ENCODE data around the gene HES3. TPM values are rescaled to one million over a fixed set of nuclear protein-coding genes. Genes with fewer than 3 reads are reported as not detected.

The HES3 gene
- total RNA-seq, 1 donor from 2014 or later, result not detected

DNA sequence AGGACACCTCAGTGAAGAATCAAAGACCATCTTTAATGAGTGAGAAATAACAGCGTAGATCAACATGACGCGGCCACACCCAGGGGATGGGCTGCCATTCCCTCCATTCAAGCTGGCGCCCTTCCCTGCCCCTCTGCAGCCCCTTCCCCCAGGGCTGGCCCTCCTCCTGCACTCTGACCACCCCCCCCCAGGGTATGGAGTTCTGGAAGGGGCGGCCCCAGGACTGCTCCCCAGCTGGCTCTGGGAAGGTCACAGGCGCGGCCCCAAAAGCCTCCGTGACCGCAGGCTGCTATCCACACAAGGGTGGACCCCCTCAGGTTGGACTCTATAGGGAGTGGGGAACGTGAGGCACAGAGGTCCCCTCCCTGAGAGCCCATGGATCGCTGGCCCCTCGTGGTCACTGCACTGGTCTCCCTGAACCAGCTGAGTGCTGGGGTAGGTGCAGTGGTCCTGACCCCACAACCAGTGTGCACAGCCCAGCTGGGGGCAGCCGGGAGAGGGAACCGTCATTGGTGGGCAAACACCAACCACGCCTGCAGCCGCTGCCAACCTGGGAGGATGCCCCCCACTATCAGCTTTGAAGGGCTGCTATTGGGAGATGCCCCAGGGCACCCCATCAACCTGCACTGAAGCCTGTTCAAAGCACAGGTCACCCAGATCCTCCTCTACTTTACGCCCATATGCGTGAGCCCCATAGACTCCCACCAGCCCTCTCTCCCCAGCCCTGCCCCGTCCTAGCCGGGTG is 33.0 kb downstream of the HES3 start:
- peak overlapping the region in 1 of 2 donors; percentile 11 for H3K4me3 ChIP-seq
- no peaks in the 10 kb centered on the region for H3K27me3 ChIP-seq
- DNase-seq (ENCODE audit: extremely low spot score in 2 of 2), result no peak
- no peaks in the 10 kb centered on the region for H3K36me3 ChIP-seq
- no peaks in the 10 kb centered on the region for H3K9me3 ChIP-seq
- peak overlapping the region; percentile 91 for H3K27ac ChIP-seq
- TF ChIP-seq, protein P1, sequence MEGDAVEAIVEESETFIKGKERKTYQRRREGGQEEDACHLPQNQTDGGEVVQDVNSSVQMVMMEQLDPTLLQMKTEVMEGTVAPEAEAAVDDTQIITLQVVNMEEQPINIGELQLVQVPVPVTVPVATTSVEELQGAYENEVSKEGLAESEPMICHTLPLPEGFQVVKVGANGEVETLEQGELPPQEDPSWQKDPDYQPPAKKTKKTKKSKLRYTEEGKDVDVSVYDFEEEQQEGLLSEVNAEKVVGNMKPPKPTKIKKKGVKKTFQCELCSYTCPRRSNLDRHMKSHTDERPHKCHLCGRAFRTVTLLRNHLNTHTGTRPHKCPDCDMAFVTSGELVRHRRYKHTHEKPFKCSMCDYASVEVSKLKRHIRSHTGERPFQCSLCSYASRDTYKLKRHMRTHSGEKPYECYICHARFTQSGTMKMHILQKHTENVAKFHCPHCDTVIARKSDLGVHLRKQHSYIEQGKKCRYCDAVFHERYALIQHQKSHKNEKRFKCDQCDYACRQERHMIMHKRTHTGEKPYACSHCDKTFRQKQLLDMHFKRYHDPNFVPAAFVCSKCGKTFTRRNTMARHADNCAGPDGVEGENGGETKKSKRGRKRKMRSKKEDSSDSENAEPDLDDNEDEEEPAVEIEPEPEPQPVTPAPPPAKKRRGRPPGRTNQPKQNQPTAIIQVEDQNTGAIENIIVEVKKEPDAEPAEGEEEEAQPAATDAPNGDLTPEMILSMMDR (IDR thresholded peaks at IDR 0.05), result no peak
- intact Hi-C loops (cut with DNase I), result no loop called here
- H3K4me1 ChIP-seq, result peaks cover 28% of the 10 kb centered on the region

DNA sequence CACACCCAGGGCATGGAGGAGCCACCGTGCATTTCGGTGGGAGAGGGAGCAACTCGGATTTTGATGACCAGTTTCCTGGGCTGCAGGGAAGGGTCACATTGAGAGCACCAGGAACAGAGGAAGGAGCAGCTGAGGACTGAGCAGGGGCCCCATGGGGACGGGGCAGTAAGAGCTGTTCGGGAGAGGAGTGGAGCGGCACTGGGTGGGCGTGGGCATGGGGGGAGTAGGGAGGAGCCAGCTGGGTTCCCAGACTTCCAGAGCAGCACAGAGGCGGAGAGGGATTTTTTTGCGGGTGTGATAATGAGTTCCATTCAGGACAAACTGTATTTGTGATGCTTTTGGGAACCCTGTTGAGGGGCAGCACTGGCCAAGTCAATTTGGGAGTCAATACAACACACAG is 34.3 kb downstream of the HES3 start:
- H3K4me1 ChIP-seq, result peaks cover 15% of the 10 kb centered on the region
- H3K9me3 ChIP-seq, result no peaks in the 10 kb centered on the region
- intact Hi-C loops (cut with DNase I), result no loop called here
- H3K4me3 ChIP-seq, result no peak overlapping the region
- no peak for DNase-seq (ENCODE audit: extremely low spot score in 2 of 2)
- H3K27me3 ChIP-seq, result no peaks in the 10 kb centered on the region
- H3K36me3 ChIP-seq, result no peaks in the 10 kb centered on the region
- TF ChIP-seq, protein P1 (IDR thresholded peaks at IDR 0.05), result no peak
- TF ChIP-seq POLR2A (IDR thresholded peaks at IDR 0.05), result no peak
- no peak for TF ChIP-seq POLR2AphosphoS5 (IDR thresholded peaks at IDR 0.05; ENCODE audit: insufficient read depth in 1 of 2, low read depth in 1 of 2)
- no peak overlapping the region for H3K27ac ChIP-seq

DNA sequence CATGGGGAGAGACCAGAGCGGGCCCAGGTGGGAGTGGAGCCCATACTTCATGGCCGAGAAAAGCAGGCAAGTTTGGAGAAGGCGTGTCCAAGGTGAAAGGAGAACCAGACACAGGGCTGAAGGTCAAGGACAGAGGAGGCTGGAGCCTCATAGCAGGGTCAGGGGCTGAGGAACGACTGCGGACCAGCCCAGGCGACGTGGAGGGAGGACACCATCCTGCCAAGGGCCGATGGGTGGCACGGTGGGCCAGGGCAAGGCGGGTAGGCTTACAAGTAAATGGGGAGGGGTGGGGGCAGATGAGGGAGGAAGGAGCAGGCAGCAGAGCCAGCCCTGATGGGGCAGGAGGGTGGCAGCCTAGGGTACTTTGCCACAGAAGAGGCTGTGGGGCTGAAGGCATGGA is 35.1 kb downstream of the HES3 start:
- no peak for TF ChIP-seq POLR2AphosphoS5 (IDR thresholded peaks at IDR 0.05; ENCODE audit: insufficient read depth in 1 of 2, low read depth in 1 of 2)
- TF ChIP-seq POLR2A (IDR thresholded peaks at IDR 0.05), result no peak
- TF ChIP-seq, protein P1 (IDR thresholded peaks at IDR 0.05), result no peak
- no peak overlapping the region for H3K27ac ChIP-seq
- no peak for DNase-seq (ENCODE audit: extremely low spot score in 2 of 2)
- peaks cover 11% of the 10 kb centered on the region for H3K4me1 ChIP-seq
- intact Hi-C loops (cut with DNase I), result no loop called here
- H3K4me3 ChIP-seq, result no peak overlapping the region
- H3K36me3 ChIP-seq, result no peaks in the 10 kb centered on the region
- H3K9me3 ChIP-seq, result no peaks in the 10 kb centered on the region
- no peaks in the 10 kb centered on the region for H3K27me3 ChIP-seq

DNA sequence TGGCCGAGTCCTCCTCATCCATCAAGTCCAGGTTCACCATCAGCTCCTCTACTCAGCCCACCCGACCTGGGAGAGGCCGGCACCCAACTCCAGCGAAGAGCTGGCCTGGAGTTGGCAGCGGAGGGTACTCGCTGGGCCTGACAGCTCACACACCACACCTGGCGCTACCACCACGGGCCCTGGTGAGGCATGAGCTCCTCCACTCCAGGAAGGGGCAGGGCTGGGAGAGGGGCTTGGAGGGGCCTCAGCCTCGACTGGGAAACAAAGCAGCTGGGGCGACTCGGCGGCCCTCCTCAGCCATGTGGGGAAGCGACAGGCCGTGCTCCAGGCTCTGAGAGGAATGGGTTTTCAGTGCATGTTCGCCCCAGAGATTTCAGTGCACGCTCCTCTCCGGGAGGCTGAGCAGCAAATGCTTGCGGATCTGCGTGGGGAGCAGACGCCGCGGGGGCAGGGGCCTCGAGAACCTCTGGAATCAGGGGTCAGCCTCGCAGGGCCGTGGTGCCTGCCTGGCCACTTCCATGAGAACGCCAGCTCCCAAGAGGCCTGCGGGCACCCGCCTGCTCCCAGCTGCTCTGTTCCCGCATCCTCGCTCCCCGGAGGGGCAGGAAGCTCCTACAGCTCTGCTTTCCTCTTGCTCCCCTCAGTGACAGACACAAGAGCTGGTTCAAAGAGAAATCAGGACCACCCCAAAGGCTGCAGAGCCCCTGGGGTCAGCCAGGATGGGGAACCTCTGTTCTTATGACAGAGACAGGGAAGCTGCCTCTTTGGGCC is 35.8 kb downstream of the HES3 start:
- intact Hi-C loops (cut with DNase I), result no loop called here
- Histone ChIP-seq H3K27ac (no peak overlapping the region), H3K9me3 (no peaks in the 10 kb centered on the region), H3K4me1 (peaks cover 11% of the 10 kb centered on the region), H3K27me3 (no peaks in the 10 kb centered on the region), H3K36me3 (no peaks in the 10 kb centered on the region), H3K4me3 (no peak overlapping the region)
- no peak for DNase-seq (ENCODE audit: extremely low spot score in 2 of 2)
- TF ChIP-seq POLR2A (IDR thresholded peaks at IDR 0.05) (no peak), POLR2AphosphoS5 (IDR thresholded peaks at IDR 0.05; ENCODE audit: insufficient read depth in 1 of 2, low read depth in 1 of 2) (no peak)
- TF ChIP-seq, protein P1 (IDR thresholded peaks at IDR 0.05), result no peak

All from vagina (tissue), 2 donors.